ENCODE results near the gene CILP2.

The CILP2 gene

GRCh38 chr19:19524053-19524452, 14.0 kb upstream of the CILP2 start:
- Histone ChIP-seq H3K27me3 (replicated peaks; ENCODE audit: control insufficient read depth, insufficient read depth, low read length, poor library complexity, severe bottlenecking) (no peaks in the 10 kb centered on the region), H3K4me1 (ENCODE audit: control insufficient read depth, insufficient read depth, low read length, poor library complexity, severe bottlenecking) (no peaks in the 10 kb centered on the region), H3K27ac (ENCODE audit: insufficient read depth, low read length, poor library complexity, severe bottlenecking) (no peak overlapping the region), H3K4me3 (ENCODE audit: insufficient read depth, low read depth, low read length, poor library complexity, severe bottlenecking) (no peak overlapping the region), H3K36me3 (ENCODE audit: control insufficient read depth, insufficient read depth, low read length) (peaks cover 24% of the 10 kb centered on the region), H3K9me3 (ENCODE audit: control insufficient read depth, low read length) (no peaks in the 10 kb centered on the region)
- DNase-seq: no peak

- Histone ChIP-seq H3K9me3 (ENCODE audit: control insufficient read depth, low read length) (no peaks in the 10 kb centered on the region), H3K27ac (ENCODE audit: insufficient read depth, low read length, poor library complexity, severe bottlenecking) (no peak overlapping the region), H3K36me3 (ENCODE audit: control insufficient read depth, insufficient read depth, low read length) (peaks cover 28% of the 10 kb centered on the region), H3K4me1 (ENCODE audit: control insufficient read depth, insufficient read depth, low read length, poor library complexity, severe bottlenecking) (no peaks in the 10 kb centered on the region), H3K27me3 (replicated peaks; ENCODE audit: control insufficient read depth, insufficient read depth, low read length, poor library complexity, severe bottlenecking) (no peaks in the 10 kb centered on the region), H3K4me3 (ENCODE audit: insufficient read depth, low read depth, low read length, poor library complexity, severe bottlenecking) (no peak overlapping the region)
- DNase-seq: no peak
Observed at GRCh38 chr19:19525611-19526380, 12.3 kb upstream of the CILP2 start.

- Histone ChIP-seq H3K27ac (ENCODE audit: insufficient read depth, low read length, poor library complexity, severe bottlenecking) (no peak overlapping the region), H3K4me1 (ENCODE audit: control insufficient read depth, insufficient read depth, low read length, poor library complexity, severe bottlenecking) (no peaks in the 10 kb centered on the region), H3K27me3 (replicated peaks; ENCODE audit: control insufficient read depth, insufficient read depth, low read length, poor library complexity, severe bottlenecking) (no peaks in the 10 kb centered on the region), H3K9me3 (ENCODE audit: control insufficient read depth, low read length) (no peaks in the 10 kb centered on the region), H3K4me3 (ENCODE audit: insufficient read depth, low read depth, low read length, poor library complexity, severe bottlenecking) (no peak overlapping the region), H3K36me3 (ENCODE audit: control insufficient read depth, insufficient read depth, low read length) (peaks cover 28% of the 10 kb centered on the region)
- DNase-seq: no peak
Observed at GRCh38 chr19:19526581-19527370, 11.3 kb upstream of the CILP2 start.

GRCh38 chr19:19527371-19527656, 10.8 kb upstream of the CILP2 start:
- no peak overlapping the region for H3K27ac ChIP-seq (ENCODE audit: insufficient read depth, low read length, poor library complexity, severe bottlenecking)
- no peak overlapping the region for H3K4me3 ChIP-seq (ENCODE audit: insufficient read depth, low read depth, low read length, poor library complexity, severe bottlenecking)
- H3K9me3 ChIP-seq (ENCODE audit: control insufficient read depth, low read length): no peaks in the 10 kb centered on the region
- peaks cover 28% of the 10 kb centered on the region for H3K36me3 ChIP-seq (ENCODE audit: control insufficient read depth, insufficient read depth, low read length)
- no peak for DNase-seq
- no peaks in the 10 kb centered on the region for H3K27me3 ChIP-seq (replicated peaks; ENCODE audit: control insufficient read depth, insufficient read depth, low read length, poor library complexity, severe bottlenecking)
- peaks cover 5% of the 10 kb centered on the region for H3K4me1 ChIP-seq (ENCODE audit: control insufficient read depth, insufficient read depth, low read length, poor library complexity, severe bottlenecking)

- Histone ChIP-seq H3K4me1 (ENCODE audit: control insufficient read depth, insufficient read depth, low read length, poor library complexity, severe bottlenecking) (peaks cover 11% of the 10 kb centered on the region), H3K27ac (ENCODE audit: insufficient read depth, low read length, poor library complexity, severe bottlenecking) (no peak overlapping the region), H3K36me3 (ENCODE audit: control insufficient read depth, insufficient read depth, low read length) (peaks cover 28% of the 10 kb centered on the region), H3K27me3 (replicated peaks; ENCODE audit: control insufficient read depth, insufficient read depth, low read length, poor library complexity, severe bottlenecking) (no peaks in the 10 kb centered on the region), H3K4me3 (ENCODE audit: insufficient read depth, low read depth, low read length, poor library complexity, severe bottlenecking) (no peak overlapping the region), H3K9me3 (ENCODE audit: control insufficient read depth, low read length) (no peaks in the 10 kb centered on the region)
- DNase-seq: no peak
Observed at GRCh38 chr19:19527674-19528625, 10.1 kb upstream of the CILP2 start.

GRCh38 chr19:19528721-19529490, 9.2 kb upstream of the CILP2 start, which contains the start of gene YJEFN3:
Gene YJEFN3, plus strand, starts transcription at chr19:19528911. Its CDS starts 22 bp downstream, at chr19:19528933.
- no peak for DNase-seq
- Histone ChIP-seq H3K27ac (ENCODE audit: insufficient read depth, low read length, poor library complexity, severe bottlenecking) (no peak within 1 kb of the TSS), H3K4me3 (ENCODE audit: insufficient read depth, low read depth, low read length, poor library complexity, severe bottlenecking) (no peak within 1 kb of the TSS), H3K9me3 (ENCODE audit: control insufficient read depth, low read length) (no peaks in the 10 kb centered on the region), H3K4me1 (ENCODE audit: control insufficient read depth, insufficient read depth, low read length, poor library complexity, severe bottlenecking) (peaks cover 12% of the 10 kb centered on the region), H3K36me3 (ENCODE audit: control insufficient read depth, insufficient read depth, low read length) (peaks cover 28% of the 10 kb centered on the region), H3K27me3 (replicated peaks; ENCODE audit: control insufficient read depth, insufficient read depth, low read length, poor library complexity, severe bottlenecking) (no peaks in the 10 kb centered on the region)

- no peaks in the 10 kb centered on the region for H3K9me3 ChIP-seq (ENCODE audit: control insufficient read depth, low read length)
Observed at GRCh38 chr19:19529783-19530422, 8.2 kb upstream of the CILP2 start.

GRCh38 chr19:19530423-19530804, 7.7 kb upstream of the CILP2 start:
- Histone ChIP-seq H3K27ac (ENCODE audit: insufficient read depth, low read length, poor library complexity, severe bottlenecking) (no peak overlapping the region), H3K4me3 (ENCODE audit: insufficient read depth, low read depth, low read length, poor library complexity, severe bottlenecking) (no peak overlapping the region), H3K27me3 (replicated peaks; ENCODE audit: control insufficient read depth, insufficient read depth, low read length, poor library complexity, severe bottlenecking) (no peaks in the 10 kb centered on the region), H3K36me3 (ENCODE audit: control insufficient read depth, insufficient read depth, low read length) (peaks cover 28% of the 10 kb centered on the region), H3K4me1 (ENCODE audit: control insufficient read depth, insufficient read depth, low read length, poor library complexity, severe bottlenecking) (peaks cover 12% of the 10 kb centered on the region), H3K9me3 (ENCODE audit: control insufficient read depth, low read length) (no peaks in the 10 kb centered on the region)
- DNase-seq: no peak

More at GRCh38 chr19:19529783-19530422, 8.2 kb upstream of the CILP2 start:
- no peaks in the 10 kb centered on the region for H3K27me3 ChIP-seq (replicated peaks; ENCODE audit: control insufficient read depth, insufficient read depth, low read length, poor library complexity, severe bottlenecking)
- peaks cover 28% of the 10 kb centered on the region for H3K36me3 ChIP-seq (ENCODE audit: control insufficient read depth, insufficient read depth, low read length)
- no peak for DNase-seq
- no peak overlapping the region for H3K4me3 ChIP-seq (ENCODE audit: insufficient read depth, low read depth, low read length, poor library complexity, severe bottlenecking)
- H3K27ac ChIP-seq (ENCODE audit: insufficient read depth, low read length, poor library complexity, severe bottlenecking): no peak overlapping the region
- peaks cover 12% of the 10 kb centered on the region for H3K4me1 ChIP-seq (ENCODE audit: control insufficient read depth, insufficient read depth, low read length, poor library complexity, severe bottlenecking)

- no peak for DNase-seq
- H3K36me3 ChIP-seq (ENCODE audit: control insufficient read depth, insufficient read depth, low read length): peaks cover 27% of the 10 kb centered on the region
- no peaks in the 10 kb centered on the region for H3K9me3 ChIP-seq (ENCODE audit: control insufficient read depth, low read length)
- H3K4me3 ChIP-seq (ENCODE audit: insufficient read depth, low read depth, low read length, poor library complexity, severe bottlenecking): no peak overlapping the region
- peaks cover 12% of the 10 kb centered on the region for H3K4me1 ChIP-seq (ENCODE audit: control insufficient read depth, insufficient read depth, low read length, poor library complexity, severe bottlenecking)
- H3K27ac ChIP-seq (ENCODE audit: insufficient read depth, low read length, poor library complexity, severe bottlenecking): no peak overlapping the region
- no peaks in the 10 kb centered on the region for H3K27me3 ChIP-seq (replicated peaks; ENCODE audit: control insufficient read depth, insufficient read depth, low read length, poor library complexity, severe bottlenecking)
Observed at GRCh38 chr19:19530889-19531288, 7.2 kb upstream of the CILP2 start.
